NB4 (cell line): ENCODE data around the gene AZGP1.

ENCODE experiments used
- DNase-seq: peaks from one replicate; pipeline ENCODE4 v3.0.0; 2010; ENCODE audit warnings: low read depth
- H3K4me3 ChIP-seq: one replicate; pipeline ENCODE4 v1.5.1; 2011; ENCODE audit warnings: mild to moderate bottlenecking, low read depth, low read length, moderate library complexity
- MYC ChIP-seq: IDR thresholded peaks from 2 replicates; pipeline ENCODE4 v1.6.1; 2011; ENCODE audit warnings: low read depth, low read length
- POLR2A ChIP-seq: IDR thresholded peaks from 2 replicates; pipeline ENCODE4 v1.6.1; 2011; ENCODE audit warnings: mild to moderate bottlenecking; ENCODE audit not compliant: insufficient read length; ENCODE audit errors: extremely low read depth
- TF ChIP-seq, protein P1 (sequence below): IDR thresholded peaks from 2 replicates; pipeline ENCODE4 v1.6.1; 2011; ENCODE audit warnings: low read depth, low read length
- TF ChIP-seq, protein P2 (sequence below): IDR thresholded peaks from one replicate; pipeline ENCODE4 v1.5.1; 2012; ENCODE audit warnings: low read depth, low read length

AZGP1 gene

DNA sequence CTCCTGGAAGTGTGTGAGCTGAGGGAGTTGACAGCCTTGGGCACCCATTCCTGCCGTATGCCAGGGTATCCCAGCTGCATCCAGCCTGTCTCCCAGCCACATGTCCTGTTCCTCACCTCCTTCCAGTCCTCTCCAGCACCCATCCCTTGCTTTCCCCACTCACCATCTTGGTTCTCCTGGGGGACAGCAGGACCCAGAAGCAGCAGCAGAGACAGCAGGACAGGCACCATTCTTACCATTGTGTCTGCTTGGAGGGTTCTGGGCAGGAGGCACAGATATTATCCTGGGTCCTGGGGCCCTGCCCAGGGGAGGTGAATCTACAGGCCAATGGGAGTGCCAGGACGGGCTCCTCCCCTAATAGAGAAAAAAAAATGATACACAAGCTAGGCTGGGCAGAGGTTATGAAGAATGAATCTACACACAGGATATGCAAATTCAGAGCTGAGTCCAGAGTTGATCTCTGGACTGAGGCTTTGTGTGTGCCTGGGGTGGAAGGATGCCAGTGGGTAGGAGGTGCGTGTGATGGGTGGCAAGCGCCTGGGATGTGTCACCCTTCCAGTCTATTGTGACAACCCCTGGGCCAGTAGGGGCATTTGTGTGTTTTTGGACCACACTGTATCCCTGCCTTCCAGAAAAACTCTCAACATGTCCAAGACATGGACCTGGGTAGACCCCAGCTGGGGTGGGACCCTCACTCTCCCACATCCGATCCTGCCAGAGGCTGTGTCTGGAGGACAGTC lies at the start of gene AZGP1:
TSS of gene AZGP1 (minus strand) at position 250 of the 740 bp plus-strand sequence. CDS start at position 239, 11 bp downstream.
- no peak for DNase-seq
- no peak within 1 kb of the TSS for H3K4me3 ChIP-seq
- TF ChIP-seq, protein P1, sequence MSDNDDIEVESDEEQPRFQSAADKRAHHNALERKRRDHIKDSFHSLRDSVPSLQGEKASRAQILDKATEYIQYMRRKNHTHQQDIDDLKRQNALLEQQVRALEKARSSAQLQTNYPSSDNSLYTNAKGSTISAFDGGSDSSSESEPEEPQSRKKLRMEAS: no peak
- TF ChIP-seq MYC: no peak
- TF ChIP-seq, protein P2, sequence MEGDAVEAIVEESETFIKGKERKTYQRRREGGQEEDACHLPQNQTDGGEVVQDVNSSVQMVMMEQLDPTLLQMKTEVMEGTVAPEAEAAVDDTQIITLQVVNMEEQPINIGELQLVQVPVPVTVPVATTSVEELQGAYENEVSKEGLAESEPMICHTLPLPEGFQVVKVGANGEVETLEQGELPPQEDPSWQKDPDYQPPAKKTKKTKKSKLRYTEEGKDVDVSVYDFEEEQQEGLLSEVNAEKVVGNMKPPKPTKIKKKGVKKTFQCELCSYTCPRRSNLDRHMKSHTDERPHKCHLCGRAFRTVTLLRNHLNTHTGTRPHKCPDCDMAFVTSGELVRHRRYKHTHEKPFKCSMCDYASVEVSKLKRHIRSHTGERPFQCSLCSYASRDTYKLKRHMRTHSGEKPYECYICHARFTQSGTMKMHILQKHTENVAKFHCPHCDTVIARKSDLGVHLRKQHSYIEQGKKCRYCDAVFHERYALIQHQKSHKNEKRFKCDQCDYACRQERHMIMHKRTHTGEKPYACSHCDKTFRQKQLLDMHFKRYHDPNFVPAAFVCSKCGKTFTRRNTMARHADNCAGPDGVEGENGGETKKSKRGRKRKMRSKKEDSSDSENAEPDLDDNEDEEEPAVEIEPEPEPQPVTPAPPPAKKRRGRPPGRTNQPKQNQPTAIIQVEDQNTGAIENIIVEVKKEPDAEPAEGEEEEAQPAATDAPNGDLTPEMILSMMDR: no peak
- no peak for TF ChIP-seq POLR2A

DNA sequence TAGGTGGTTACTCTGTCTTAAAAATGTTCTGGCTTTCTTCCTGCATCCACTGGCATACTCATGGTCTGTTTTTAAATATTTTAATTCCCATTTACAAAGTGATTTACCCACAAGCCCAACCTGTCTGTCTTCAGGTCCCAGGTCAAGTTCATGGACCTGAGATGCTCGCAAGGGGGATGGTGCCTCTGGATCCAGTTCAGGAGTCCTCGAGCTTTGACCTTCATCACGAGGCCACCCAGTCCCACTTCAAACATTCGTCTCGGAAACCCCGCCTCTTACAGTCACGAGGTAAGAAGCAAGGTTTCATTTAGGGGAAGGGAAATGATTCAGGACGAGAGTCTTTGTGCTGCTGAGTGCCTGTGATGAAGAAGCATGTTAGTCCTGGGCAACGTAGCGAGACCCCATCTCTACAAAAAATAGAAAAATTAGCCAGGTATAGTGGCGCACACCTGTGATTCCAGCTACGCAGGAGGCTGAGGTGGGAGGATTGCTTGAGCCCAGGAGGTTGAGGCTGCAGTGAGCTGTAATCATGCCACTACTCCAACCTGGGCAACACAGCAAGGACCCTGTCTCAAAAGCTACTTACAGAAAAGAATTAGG lies 48.3 kb upstream of the AZGP1 start:
- TF ChIP-seq POLR2A (no peak), MYC (no peak)
- TF ChIP-seq, protein P1: no peak
- TF ChIP-seq, protein P2: no peak
- H3K4me3 ChIP-seq: no peak overlapping the region
- DNase-seq: no peak

DNA sequence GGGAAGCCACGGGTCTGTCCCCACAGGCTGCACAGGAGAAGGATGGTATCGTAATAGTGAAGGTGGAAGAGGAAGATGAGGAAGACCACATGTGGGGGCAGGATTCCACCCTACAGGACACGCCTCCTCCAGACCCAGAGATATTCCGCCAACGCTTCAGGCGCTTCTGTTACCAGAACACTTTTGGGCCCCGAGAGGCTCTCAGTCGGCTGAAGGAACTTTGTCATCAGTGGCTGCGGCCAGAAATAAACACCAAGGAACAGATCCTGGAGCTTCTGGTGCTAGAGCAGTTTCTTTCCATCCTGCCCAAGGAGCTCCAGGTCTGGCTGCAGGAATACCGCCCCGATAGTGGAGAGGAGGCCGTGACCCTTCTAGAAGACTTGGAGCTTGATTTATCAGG lies 47.7 kb upstream of the AZGP1 start:
- TF ChIP-seq, protein P1: no peak
- TF ChIP-seq, protein P2: no peak
- TF ChIP-seq MYC: no peak
- no peak for TF ChIP-seq POLR2A
- H3K4me3 ChIP-seq: no peak overlapping the region
- no peak for DNase-seq

DNA sequence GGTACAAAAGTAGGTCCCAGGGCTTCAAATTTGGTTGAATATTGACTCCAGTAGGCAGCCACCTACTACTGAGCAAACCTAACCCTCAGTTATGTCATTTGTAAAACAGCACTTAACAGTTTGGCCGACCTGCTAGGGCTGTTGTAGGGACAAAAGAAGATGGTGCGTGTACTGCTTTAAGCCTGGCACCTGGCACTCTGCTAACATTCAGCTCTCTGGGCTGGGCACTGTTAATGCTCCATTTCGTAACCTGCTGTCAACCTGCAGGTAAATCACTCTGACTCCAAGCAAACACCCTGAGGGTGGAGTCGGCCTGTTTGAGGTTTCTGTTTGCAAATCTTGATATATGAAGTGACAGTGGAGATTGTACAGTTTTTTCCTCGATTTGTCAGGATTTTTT lies 46.8 kb upstream of the AZGP1 start:
- no peak for DNase-seq
- H3K4me3 ChIP-seq: no peak overlapping the region

DNA sequence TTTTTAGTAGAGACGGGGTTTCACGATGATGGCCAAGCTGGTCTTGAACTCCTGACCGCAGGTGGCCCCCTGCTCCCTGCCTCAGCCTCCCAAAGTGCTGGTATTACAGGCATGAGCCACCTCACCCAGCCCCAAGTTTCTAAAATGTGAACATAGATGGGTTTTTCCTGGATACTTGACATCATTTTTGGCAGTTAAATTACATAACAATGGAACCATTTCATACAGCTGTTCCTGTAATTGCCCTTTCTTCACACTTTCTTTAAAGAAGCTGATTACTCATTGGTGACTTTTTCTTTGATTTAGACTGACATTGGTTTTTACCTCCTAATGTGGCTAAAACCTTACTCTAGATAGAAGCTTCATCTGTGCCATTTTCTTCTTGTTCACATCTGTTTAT lies 45.5 kb upstream of the AZGP1 start:
- peak; percentile 30 for DNase-seq
- no peak overlapping the region for H3K4me3 ChIP-seq
- TF ChIP-seq, protein P1: no peak
- TF ChIP-seq MYC (no peak), POLR2A (no peak)
- TF ChIP-seq, protein P2: no peak

More for the DNA sequence above, 46.8 kb upstream of the AZGP1 start:
- TF ChIP-seq MYC: no peak
- TF ChIP-seq, protein P1: no peak
- no peak for TF ChIP-seq POLR2A
- TF ChIP-seq, protein P2: no peak
